ENCODE measurements around the gene TIAM1.

GRCh38 chr21:31366825-31367224 lies 22.8 kb upstream of the TIAM1 start:
- no peak for TF ChIP-seq CTCF (IDR thresholded peaks at IDR 0.05)
- no peak for TF ChIP-seq POLR2A (IDR thresholded peaks at IDR 0.05)
- TF ChIP-seq POLR2AphosphoS5 (IDR thresholded peaks at IDR 0.05; ENCODE audit: insufficient read depth in 1 of 2, low read depth in 1 of 2), result peak in 1 of 2 donors; percentile 69

All from vagina (tissue), 2 donors.